T-cell (primary cell): Measurements from ENCODE around the gene TRIM8. TPM values are rescaled to one million over a fixed set of nuclear protein-coding genes. Genes with fewer than 3 reads are reported as not detected.
"Not testable (repeated sequence)": the region's sequence is repeated elsewhere in the genome, so short reads cannot be mapped to it uniquely, and the experiment has no call there.

Source experiments
- ATAC-seq, 4 experiments: fragments of 200-7000 bp in 3 of 4; fragments of 150-1000 bp in 1 of 4; cut with Tn5 transposase; replicated peaks in 1 of 4; 1 replicate in 3 of 4; 2 replicates in 1 of 4; pipeline ENCODE4 v1.10.0; 2021; ENCODE audit warnings: moderate library complexity in 3 of 4, mild to moderate bottlenecking in 2 of 4, moderate number of reproducible peaks in 1 of 4
- CTCF ChIA-PET, 2 donors: fragments of 300-600 bp; sonication (Branson Sonifier 250); formaldehyde crosslinking; loops; one replicate each; lab custom pipeline; 2022; ENCODE audit warnings: antibody characterized with exemption in 2 of 2; lab: Charles Lee
- POLR2A ChIA-PET, 2 donors: fragments of 300-600 bp; sonication (Branson Sonifier 250); formaldehyde crosslinking; loops; one replicate each; lab custom pipeline; 2022; ENCODE audit warnings: antibody characterized with exemption in 2 of 2; lab: Charles Lee
- DNase-seq, 35 experiments: peaks; one replicate each; pipeline versions ENCODE4 v3.0.0 to v3.0.0-alpha.2; 2013 to 2023
- H3K27ac ChIP-seq: one replicate; pipeline ENCODE4 v1.5.1; 2013; ENCODE audit warnings: low read length
- H3K27me3 ChIP-seq, 2 experiments: replicated peaks in 1 of 2; 1 replicate in 1 of 2; 2 replicates in 1 of 2; pipeline versions ENCODE4 v1.6.1 to v1.7.0; 2013; ENCODE audit warnings: low read length in 1 of 2, mixed read lengths in 1 of 2; ENCODE audit not compliant: control insufficient read depth in 2 of 2, insufficient read depth in 2 of 2; ENCODE audit errors: extremely low read depth in 1 of 2
- H3K36me3 ChIP-seq, 2 donors: 1 replicate in 1 of 2; 2 replicates in 1 of 2; pipeline versions ENCODE4 v1.6.1 to v1.7.0; 2013; ENCODE audit warnings: low read length in 1 of 2; ENCODE audit not compliant: control insufficient read depth in 2 of 2, insufficient read depth in 1 of 2; ENCODE audit errors: extremely low read depth in 1 of 2
- H3K4me1 ChIP-seq, 2 experiments: 1 replicate in 1 of 2; 2 replicates in 1 of 2; pipeline versions ENCODE4 v1.6.1 to v1.7.0; 2013; ENCODE audit warnings: low read length in 2 of 2, mixed read lengths in 1 of 2; ENCODE audit not compliant: insufficient read depth in 2 of 2, control insufficient read depth in 1 of 2; ENCODE audit errors: extremely low read depth in 1 of 2
- H3K4me3 ChIP-seq, 2 donors: 1 replicate in 1 of 2; 2 replicates in 1 of 2; pipeline versions ENCODE4 v1.5.1 to v1.7.0; 2013; ENCODE audit warnings: mild to moderate bottlenecking in 2 of 2, low read length in 1 of 2, moderate library complexity in 1 of 2; ENCODE audit not compliant: control insufficient read depth in 1 of 2; ENCODE audit errors: extremely low read depth in 1 of 2
- H3K9me3 ChIP-seq: 2 replicates; pipeline ENCODE4 v1.7.0; 2013
- H3K27ac Mint-ChIP-seq, 2 donors: one replicate each; pipeline ENCODE4 v1.8.0; 2020 to 2021; ENCODE audit warnings: mild to moderate bottlenecking in 2 of 2, mixed read lengths in 2 of 2
- H3K27me3 Mint-ChIP-seq, 2 donors: one replicate each; pipeline ENCODE4 v1.8.0; 2021 to 2022; ENCODE audit warnings: mixed read lengths in 2 of 2
- H3K36me3 Mint-ChIP-seq: one replicate; pipeline ENCODE4 v1.8.0; 2021; ENCODE audit warnings: mixed read lengths
- H3K4me1 Mint-ChIP-seq, 3 donors: one replicate each; pipeline ENCODE4 v1.8.0; 2020 to 2022; ENCODE audit warnings: mixed read lengths in 3 of 3, mild to moderate bottlenecking in 1 of 3
- H3K4me3 Mint-ChIP-seq, 3 donors: one replicate each; pipeline ENCODE4 v1.8.0; 2020 to 2022; ENCODE audit warnings: mild to moderate bottlenecking in 3 of 3, mixed read lengths in 3 of 3, moderate library complexity in 3 of 3
- H3K9me3 Mint-ChIP-seq, 3 donors: one replicate each; pipeline ENCODE4 v1.8.0; 2020 to 2022; ENCODE audit warnings: mixed read lengths in 3 of 3
- WGBS: methylation state at CpG from one replicate; pipeline ENCODE4 v1.1.5; 2013; ENCODE audit warnings: missing lambda C conversion rate; ENCODE audit not compliant: insufficient coverage; 5-methylcytosine and 5-hydroxymethylcytosine counted together
- total RNA-seq, 35 experiments: library from RNA in 6 of 35; stranded (reverse) in 6 of 35; fragments of 120-200 nt in 1 of 35; gene quantifications; one replicate each; pipeline versions ENCODE4 v1.2.1 to v1.2.4 and lab custom pipeline; 2013 to 2026

TRIM8 gene
- total RNA-seq, 5 donors from 2014 or later (not counting 1 experiment from before 2014, with no cell fraction given): 54.2 to 74.7 (median 67.9) TPM

DNA sequence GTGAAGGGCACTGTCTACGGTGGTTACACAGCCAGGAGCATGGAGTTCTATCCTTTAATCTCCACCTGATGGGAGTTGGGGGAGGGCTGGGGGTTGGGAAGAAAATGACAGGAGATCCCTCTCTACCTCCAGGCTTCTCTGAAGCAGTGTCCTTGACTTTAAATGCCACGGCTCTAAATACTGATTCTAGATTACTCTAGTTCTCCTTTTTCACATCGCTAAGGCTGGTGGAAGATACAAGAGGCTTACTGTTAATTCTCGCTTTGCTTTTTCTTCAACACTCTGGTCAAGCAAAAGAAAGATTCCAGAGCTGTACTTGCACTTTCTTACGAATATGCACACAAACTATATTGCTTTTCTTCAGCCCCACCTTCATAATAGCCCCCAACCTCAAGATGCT is 39.5 kb downstream of the TRIM8 start:
- Histone ChIP-seq H3K27ac (no peak overlapping the region), H3K4me1 (peaks cover 10% of the 10 kb centered on the region in 2 experiments), H3K4me3 (no peak overlapping the region), H3K27me3 (no peaks in the 10 kb centered on the region), H3K9me3 (no peaks in the 10 kb centered on the region), H3K36me3 (peaks cover 0 to 9% of the 10 kb centered on the region in 2 donors)
- ATAC-seq (no peak), DNase-seq (no peak)
- H3K9me3 Mint-ChIP-seq: no peaks in the 10 kb centered on the region
- ChIA-PET POLR2A (interaction anchor here in 1 of 2 donors (0.6 kb wide), 1 partner anchor 98 kb away, joined by 6 read pairs; no protein-coding TSS in a partner anchor), CTCF (no interaction called here)
- H3K4me1 Mint-ChIP-seq: peaks cover 11 to 18% (median 14%) of the 10 kb centered on the region in 3 donors
- H3K27me3 Mint-ChIP-seq: no peaks in the 10 kb centered on the region
- H3K36me3 Mint-ChIP-seq: peaks cover 23% of the 10 kb centered on the region
- peak overlapping the region; percentile 9 to 61 for H3K27ac Mint-ChIP-seq
- 100% methylated on average over 4 of the region's 5 CpGs for WGBS
- H3K4me3 Mint-ChIP-seq: no peak overlapping the region

DNA sequence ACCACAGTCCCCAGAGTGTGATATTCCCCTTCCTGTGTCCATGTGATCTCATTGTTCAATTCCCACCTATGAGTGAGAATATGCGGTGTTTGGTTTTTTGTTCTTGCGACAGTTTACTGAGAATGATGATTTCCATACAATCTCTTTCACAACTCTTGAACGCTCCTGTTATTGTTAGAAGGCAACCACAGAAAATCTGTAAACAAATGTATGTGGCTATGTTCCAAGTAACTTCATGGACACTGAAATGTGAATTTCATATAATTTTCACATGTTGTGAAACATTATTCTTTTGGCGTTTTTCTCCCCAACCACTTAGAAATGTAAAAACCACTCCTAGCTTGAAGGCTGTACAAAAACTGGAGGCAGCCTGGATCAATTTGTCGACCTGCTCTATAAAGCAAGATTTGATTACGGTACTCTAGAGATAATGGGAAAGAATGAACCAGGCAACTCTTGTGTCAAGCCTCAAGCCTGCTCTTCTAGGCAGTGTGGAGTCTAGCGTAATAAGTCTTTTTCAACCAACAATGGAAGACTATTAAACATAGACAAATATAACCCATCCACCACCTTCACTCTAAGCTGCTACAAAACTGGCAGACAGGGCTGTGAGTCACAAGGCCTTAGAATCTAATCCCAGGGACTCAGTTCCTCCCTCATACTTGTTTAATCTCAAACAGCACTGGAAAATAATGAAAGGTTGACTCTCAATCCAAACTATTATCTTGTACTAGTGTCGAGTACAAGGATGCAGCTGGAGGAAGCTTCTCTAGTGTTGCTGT is 47.2 kb downstream of the TRIM8 start:
- Mint-ChIP-seq H3K9me3 (no peaks in the 10 kb centered on the region), H3K4me1 (no peaks in the 10 kb centered on the region), H3K27ac (no peak overlapping the region), H3K36me3 (peaks cover 17% of the 10 kb centered on the region), H3K4me3 (no peak overlapping the region), H3K27me3 (no peaks in the 10 kb centered on the region)
- no peaks in the 10 kb centered on the region for H3K27me3 ChIP-seq
- no peak overlapping the region for H3K27ac ChIP-seq
- H3K4me1 ChIP-seq: no peaks in the 10 kb centered on the region
- no peaks in the 10 kb centered on the region for H3K9me3 ChIP-seq
- no peak for ATAC-seq
- H3K36me3 ChIP-seq: peaks cover 0 to 2% of the 10 kb centered on the region in 2 donors
- H3K4me3 ChIP-seq: no peak overlapping the region
- 100% methylated on average over 1 of the region's 8 CpGs for WGBS
- ChIA-PET CTCF (no interaction called here), POLR2A (no interaction called here)
- no peak for DNase-seq

DNA sequence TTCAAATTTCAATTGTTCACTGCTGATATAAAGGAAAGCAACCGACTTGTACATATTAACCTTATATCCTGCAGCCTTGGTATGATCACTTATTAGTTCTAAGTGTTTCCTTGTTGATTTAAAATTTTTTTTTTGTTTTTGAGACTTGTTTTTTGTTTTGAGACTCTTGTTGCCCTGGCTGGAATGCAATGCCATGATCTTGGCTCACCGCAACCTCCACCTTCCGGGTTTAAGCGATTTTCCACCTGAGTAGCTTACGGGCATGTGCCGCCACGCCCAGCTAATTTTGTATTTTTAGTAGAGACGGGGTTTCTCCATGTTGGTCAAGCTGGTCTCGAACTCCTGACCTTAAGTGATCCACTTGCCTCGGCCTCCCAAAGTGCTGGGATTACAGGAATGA is 51.1 kb downstream of the TRIM8 start:
- ATAC-seq, DNase-seq, H3K4me1 ChIP-seq, H3K4me1 Mint-ChIP-seq, H3K27me3 ChIP-seq, H3K4me3 Mint-ChIP-seq, CTCF ChIA-PET, H3K27ac Mint-ChIP-seq, H3K9me3 ChIP-seq, H3K27me3 Mint-ChIP-seq, H3K4me3 ChIP-seq, H3K9me3 Mint-ChIP-seq, H3K27ac ChIP-seq: not testable (repeated sequence)
- POLR2A ChIA-PET: interaction anchor here in 1 of 2 donors (0.7 kb wide), 1 partner anchor 382 kb away, joined by 6 read pairs; no protein-coding TSS in a partner anchor
- 100% methylated on average over 7 of the region's 10 CpGs for WGBS
- H3K36me3 Mint-ChIP-seq: peaks cover 46% of the 10 kb centered on the region
- H3K36me3 ChIP-seq: peaks cover 0 to 24% of the 10 kb centered on the region in 2 donors

DNA sequence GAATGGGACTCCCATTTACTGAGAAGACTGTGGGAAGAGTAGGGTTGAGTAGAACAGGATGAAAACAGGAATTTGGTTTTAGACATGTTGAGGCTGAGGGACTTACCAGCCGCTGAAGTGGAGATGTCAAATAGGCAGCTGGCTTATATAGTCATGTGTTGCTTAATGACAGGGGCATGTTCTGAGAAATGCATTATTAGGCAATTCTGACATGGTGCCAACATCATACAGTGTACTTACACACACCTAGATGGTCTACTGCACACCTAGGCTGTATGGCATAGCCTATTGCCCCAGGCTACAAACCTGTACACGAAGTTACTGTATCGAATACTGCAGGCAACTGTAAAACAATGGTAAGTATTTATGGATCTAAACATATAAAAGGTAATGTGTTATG is 52.5 kb downstream of the TRIM8 start:
- H3K4me3 Mint-ChIP-seq: no peak overlapping the region
- Histone ChIP-seq H3K9me3 (no peaks in the 10 kb centered on the region), H3K4me1 (no peaks in the 10 kb centered on the region), H3K4me3 (no peak overlapping the region), H3K27me3 (no peaks in the 10 kb centered on the region), H3K36me3 (peaks cover 0 to 24% of the 10 kb centered on the region in 2 donors), H3K27ac (no peak overlapping the region)
- H3K36me3 Mint-ChIP-seq: peaks cover 42% of the 10 kb centered on the region
- H3K27ac Mint-ChIP-seq: no peak overlapping the region
- ChIA-PET CTCF (no interaction called here), POLR2A (interaction anchor here in 1 of 2 donors (0.6 kb wide), 1 partner anchor 17 kb away, joined by 5 read pairs; no protein-coding TSS in a partner anchor)
- WGBS: no CpG with 5 or more reads among the region's 3 CpGs
- ATAC-seq: no peak
- no peaks in the 10 kb centered on the region for H3K27me3 Mint-ChIP-seq
- H3K4me1 Mint-ChIP-seq: no peaks in the 10 kb centered on the region
- no peaks in the 10 kb centered on the region for H3K9me3 Mint-ChIP-seq
- DNase-seq: no peak

DNA sequence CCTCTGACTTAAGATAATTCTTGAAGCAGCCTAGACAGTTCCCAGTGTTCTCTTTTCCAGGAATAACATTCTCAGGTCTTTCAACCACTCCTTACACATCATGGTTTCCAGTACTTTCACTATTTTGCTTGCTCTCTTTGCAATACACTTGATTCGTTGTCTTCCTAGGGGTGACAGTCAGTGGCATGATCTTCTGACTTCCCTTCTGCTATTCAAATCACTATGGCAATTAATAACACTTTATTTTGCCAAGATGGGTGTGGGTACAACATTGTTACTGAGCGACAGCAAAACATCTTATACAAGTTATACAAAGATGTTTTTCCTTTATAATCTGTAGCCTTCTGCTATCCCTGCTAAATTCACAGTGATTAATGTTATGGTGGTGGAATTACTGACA is 54.6 kb downstream of the TRIM8 start:
- ChIA-PET CTCF (interaction anchor here (0.6 to 1.3 kb wide), 2 partner anchors 12 to 21 kb away, joined by 3 to 4 read pairs; no protein-coding TSS in a partner anchor), POLR2A (interaction anchor here in 1 of 2 donors (1.0 kb wide), 1 partner anchor 15 kb away, joined by 4 read pairs; the partner anchor contains the start of gene ARL3)
- ATAC-seq (no peak), DNase-seq (no peak)
- Mint-ChIP-seq H3K27ac (no peak overlapping the region), H3K4me3 (no peak overlapping the region), H3K27me3 (no peaks in the 10 kb centered on the region), H3K36me3 (peaks cover 39% of the 10 kb centered on the region), H3K9me3 (no peaks in the 10 kb centered on the region), H3K4me1 (no peaks in the 10 kb centered on the region)
- Histone ChIP-seq H3K4me1 (no peaks in the 10 kb centered on the region), H3K9me3 (no peaks in the 10 kb centered on the region), H3K27ac (no peak overlapping the region), H3K27me3 (no peaks in the 10 kb centered on the region), H3K4me3 (no peak overlapping the region), H3K36me3 (peaks cover 0 to 24% of the 10 kb centered on the region in 2 donors)
- no CpG with 5 or more reads among the region's 2 CpGs for WGBS

DNA sequence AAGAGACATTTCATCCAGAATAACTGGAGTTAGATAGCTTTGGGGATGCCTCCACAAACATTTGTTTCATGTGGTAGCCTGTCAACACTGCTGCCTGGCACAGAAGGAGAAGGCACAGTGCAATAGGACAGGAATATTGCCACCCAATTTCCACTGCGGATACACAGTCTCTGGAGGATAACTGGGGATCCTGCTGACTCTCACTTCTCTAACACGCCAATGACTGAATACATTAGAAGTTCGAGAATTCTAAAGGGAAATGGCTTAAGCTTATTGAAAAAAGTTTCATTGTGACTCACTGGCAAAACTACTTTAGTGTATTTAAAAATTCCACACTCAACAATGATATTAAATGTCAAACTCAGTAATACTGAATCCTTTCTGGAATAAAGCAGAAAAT is 57.0 kb downstream of the TRIM8 start:
- no peaks in the 10 kb centered on the region for H3K27me3 Mint-ChIP-seq
- peaks cover 0 to 5% (median 4%) of the 10 kb centered on the region in 3 donors for H3K4me1 Mint-ChIP-seq
- H3K4me1 ChIP-seq: no peaks in the 10 kb centered on the region
- H3K27me3 ChIP-seq: no peaks in the 10 kb centered on the region
- ATAC-seq (no peak), DNase-seq (no peak)
- H3K4me3 ChIP-seq: no peak overlapping the region
- H3K27ac Mint-ChIP-seq: no peak overlapping the region
- no CpG with 5 or more reads among the region's 3 CpGs for WGBS
- H3K36me3 Mint-ChIP-seq: peaks cover 38% of the 10 kb centered on the region
- peaks cover 0 to 24% of the 10 kb centered on the region in 2 donors for H3K36me3 ChIP-seq
- CTCF ChIA-PET: no interaction called here
- H3K9me3 Mint-ChIP-seq: no peaks in the 10 kb centered on the region
- no peak overlapping the region for H3K4me3 Mint-ChIP-seq
- H3K9me3 ChIP-seq: no peaks in the 10 kb centered on the region
- no peak overlapping the region for H3K27ac ChIP-seq
- POLR2A ChIA-PET: no interaction called here
